H1 (cell line): ENCODE data around the gene IQCK. TPM values are rescaled to one million over a fixed set of nuclear protein-coding genes. Genes with fewer than 3 reads are reported as not detected.

ENCODE experiments used
- CTCF ChIA-PET: fragments of 300-600 bp; sonication (Branson Sonifier 250); formaldehyde crosslinking; loops from one replicate; lab custom pipeline; 2021; ENCODE audit not compliant: partially characterized antibody; lab: Charles Lee
- POLR2A ChIA-PET: fragments of 300-600 bp; sonication (Branson Sonifier 250); formaldehyde crosslinking; loops from one replicate; lab custom pipeline; 2021; ENCODE audit warnings: inconsistent platforms; ENCODE audit not compliant: partially characterized antibody; lab: Charles Lee
- DNase-seq, 2 experiments: peaks; one replicate each; pipeline versions ENCODE4 v3.0.0 to v3.0.0-alpha.2; 2010 to 2022; ENCODE audit warnings: low spot score in 2 of 2, low read depth in 1 of 2, mixed read lengths in 1 of 2
- FAIRE-seq: peaks from 2 replicates; lab custom pipeline; 2011; peaks lifted over from hg19 to GRCh38; lab: Jason Lieb, UNC
- H2AFZ ChIP-seq: 2 replicates; pipeline ENCODE4 v1.8.1; 2012; ENCODE audit warnings: low read length, inconsistent platforms
- H2AK5ac ChIP-seq: 2 replicates; pipeline ENCODE4 v1.6.1; 2013; ENCODE audit warnings: low read depth, low read length
- H2BK120ac ChIP-seq: replicated peaks from 2 replicates; pipeline ENCODE3; 2013; ENCODE audit warnings: low read depth, low read length, inconsistent platforms
- H2BK12ac ChIP-seq: 2 replicates; pipeline ENCODE4 v1.6.1; 2013; ENCODE audit warnings: low read depth, low read length
- H2BK15ac ChIP-seq: 2 replicates; pipeline ENCODE4 v1.6.1; 2013; ENCODE audit warnings: low read length
- H2BK20ac ChIP-seq: 2 replicates; pipeline ENCODE4 v1.6.1; 2013; ENCODE audit warnings: low read length
- H2BK5ac ChIP-seq: 2 replicates; pipeline ENCODE4 v1.6.1; 2013; ENCODE audit warnings: low read depth, low read length
- H3K14ac ChIP-seq: 2 replicates; pipeline ENCODE4 v1.6.1; 2013; ENCODE audit warnings: inconsistent platforms; ENCODE audit not compliant: insufficient read length
- H3K18ac ChIP-seq: 2 replicates; pipeline ENCODE4 v1.6.1; 2013; ENCODE audit warnings: low read length; ENCODE audit errors: extremely low read depth
- H3K23ac ChIP-seq: 2 replicates; pipeline ENCODE4 v1.6.1; 2013; ENCODE audit warnings: inconsistent platforms; ENCODE audit not compliant: insufficient read length
- H3K23me2 ChIP-seq: 2 replicates; pipeline ENCODE4 v1.6.1; 2013; ENCODE audit warnings: low read depth, low read length
- H3K27ac ChIP-seq: 2 replicates; pipeline ENCODE4 v1.6.1; 2011; ENCODE audit warnings: low read depth, low read length, inconsistent platforms
- H3K27me3 ChIP-seq, 4 experiments: replicated peaks in 1 of 4; 1 replicate in 1 of 4; 2 replicates in 3 of 4; pipeline versions ENCODE4 v1.6.1 to v1.8.1; 2011 to 2013; ENCODE audit warnings: low read length in 3 of 4, mild to moderate bottlenecking in 3 of 4, inconsistent platforms in 2 of 4, mixed read lengths in 2 of 4, moderate library complexity in 1 of 4; ENCODE audit not compliant: control insufficient read depth in 3 of 4, insufficient read depth in 3 of 4; ENCODE audit errors: extremely low read depth in 1 of 4
- H3K36me3 ChIP-seq, 4 experiments: 2 replicates each; pipeline versions ENCODE4 v1.6.1 to v1.8.1; 2011 to 2013; ENCODE audit warnings: mild to moderate bottlenecking in 4 of 4, low read length in 3 of 4, moderate library complexity in 2 of 4, control low read depth in 1 of 4, inconsistent platforms in 1 of 4; ENCODE audit not compliant: insufficient read depth in 4 of 4, control insufficient read depth in 2 of 4
- H3K4ac ChIP-seq: replicated peaks from 2 replicates; pipeline ENCODE3; 2013; ENCODE audit warnings: low read length, low read depth, mixed read lengths, inconsistent platforms; ENCODE audit not compliant: insufficient read length
- H3K4me1 ChIP-seq, 4 experiments: replicated peaks in 1 of 4; 1 replicate in 1 of 4; 2 replicates in 3 of 4; pipeline versions ENCODE4 v1.6.1 to v1.8.1; 2011 to 2013; ENCODE audit warnings: low read length in 3 of 4, inconsistent platforms in 2 of 4, mixed read lengths in 1 of 4; ENCODE audit not compliant: insufficient read depth in 4 of 4, control insufficient read depth in 3 of 4
- H3K4me2 ChIP-seq, 2 experiments: 2 replicates each; pipeline versions ENCODE4 v1.6.1 to v1.8.1; 2011 to 2013; ENCODE audit warnings: low read depth in 2 of 2, low read length in 2 of 2, control low read depth in 1 of 2, inconsistent platforms in 1 of 2, mild to moderate bottlenecking in 1 of 2; ENCODE audit not compliant: insufficient read depth in 1 of 2
- H3K4me3 ChIP-seq, 4 experiments: fragments of 200-600, 300-600 bp in 1 of 4; sonication (generic), shearing (Covaris generic), sonication (Bioruptor Twin) in 1 of 4; 2 replicates each; pipeline versions ENCODE4 v1.5.1 to v1.8.1; 2011 to 2016; ENCODE audit warnings: low read length in 4 of 4, low read depth in 3 of 4, control low read depth in 2 of 4, inconsistent platforms in 2 of 4, mild to moderate bottlenecking in 2 of 4, mixed read lengths in 1 of 4, moderate library complexity in 1 of 4; ENCODE audit not compliant: insufficient read depth in 2 of 4; ENCODE audit errors: extremely low read depth in 1 of 4
- H3K56ac ChIP-seq: replicated peaks from 2 replicates; pipeline ENCODE3; 2013; ENCODE audit warnings: low read depth, mild to moderate bottlenecking, mixed read lengths, low read length, inconsistent platforms; ENCODE audit not compliant: insufficient read length
- H3K79me1 ChIP-seq: 2 replicates; pipeline ENCODE4 v1.6.1; 2013; ENCODE audit warnings: low read depth, low read length, control low read depth
- H3K79me2 ChIP-seq, 2 experiments: 2 replicates each; pipeline versions ENCODE4 v1.6.1 to v1.8.1; 2012 to 2013; ENCODE audit warnings: low read length in 2 of 2, mild to moderate bottlenecking in 2 of 2, inconsistent platforms in 1 of 2; ENCODE audit not compliant: insufficient read depth in 2 of 2, control insufficient read depth in 1 of 2
- H3K9ac ChIP-seq, 4 experiments: replicated peaks in 1 of 4; 1 replicate in 1 of 4; 2 replicates in 3 of 4; pipeline versions ENCODE4 v1.6.1 to v1.8.1; 2011 to 2013; ENCODE audit warnings: low read depth in 3 of 4, low read length in 3 of 4, control low read depth in 2 of 4, mild to moderate bottlenecking in 2 of 4, moderate library complexity in 2 of 4, inconsistent platforms in 1 of 4; ENCODE audit errors: extremely low read depth in 1 of 4
- H3K9me3 ChIP-seq, 2 experiments: 2 replicates each; pipeline versions ENCODE4 v1.6.1 to v1.8.1; 2012 to 2013; ENCODE audit warnings: mild to moderate bottlenecking in 2 of 2, moderate library complexity in 2 of 2, control low read depth in 1 of 2, inconsistent platforms in 1 of 2, low read depth in 1 of 2, low read length in 1 of 2, mixed read lengths in 1 of 2; ENCODE audit not compliant: insufficient read depth in 2 of 2
- H4K20me1 ChIP-seq, 2 experiments: replicated peaks in 1 of 2; 2 replicates each; pipeline versions ENCODE3 to v1.8.1; 2011 to 2013; ENCODE audit warnings: inconsistent platforms in 2 of 2, low read length in 2 of 2, mild to moderate bottlenecking in 1 of 2; ENCODE audit not compliant: insufficient read depth in 2 of 2, control insufficient read depth in 1 of 2
- H4K5ac ChIP-seq: 2 replicates; pipeline ENCODE4 v1.6.1; 2013; ENCODE audit warnings: low read length, low read depth, mixed read lengths, inconsistent platforms; ENCODE audit not compliant: insufficient read length
- H4K8ac ChIP-seq: 2 replicates; pipeline ENCODE4 v1.8.0; 2013; ENCODE audit warnings: mild to moderate bottlenecking, moderate library complexity, low read length, inconsistent platforms; ENCODE audit not compliant: insufficient read depth; ENCODE audit errors: extremely low read depth
- H4K91ac ChIP-seq: replicated peaks from 2 replicates; pipeline ENCODE3; 2013; ENCODE audit warnings: low read length, mixed read lengths, inconsistent platforms; ENCODE audit not compliant: insufficient read length
- BCL11A ChIP-seq, 2 experiments: IDR thresholded peaks; one replicate each; pipeline ENCODE4 v1.6.1; 2011; ENCODE audit warnings: low read depth in 2 of 2, low read length in 2 of 2, mild to moderate bottlenecking in 2 of 2
- CTCF ChIP-seq, 3 experiments: IDR thresholded peaks; 1 replicate in 2 of 3; 2 replicates in 1 of 3; pipeline versions ENCODE4 v1.5.1 to v1.6.1; 2011; ENCODE audit warnings: low read length in 3 of 3, mild to moderate bottlenecking in 3 of 3, inconsistent platforms in 2 of 3, low read depth in 1 of 3, moderate library complexity in 1 of 3; ENCODE audit not compliant: insufficient read depth in 1 of 3; ENCODE audit errors: control extremely low read depth in 1 of 3
- E2F6 ChIP-seq: IDR thresholded peaks from 2 replicates; pipeline ENCODE4 v1.6.1; 2012; ENCODE audit warnings: inconsistent platforms
- KDM5A ChIP-seq: fragments of 200-600 bp; IDR thresholded peaks from 2 replicates; pipeline ENCODE4 v1.7.1; 2012; ENCODE audit warnings: mild to moderate bottlenecking, low read length, inconsistent platforms, mixed read lengths
- MAX ChIP-seq: IDR thresholded peaks from 2 replicates; pipeline ENCODE4 v1.6.1; 2012; ENCODE audit warnings: inconsistent platforms
- RNF2 ChIP-seq: fragments of 200-900, 300-1000 bp; sonication (generic); IDR thresholded peaks from 2 replicates; pipeline ENCODE4 v1.7.1; 2016; ENCODE audit warnings: borderline replicate concordance, low read depth, mild to moderate bottlenecking, antibody characterized with exemption, low read length; ENCODE audit not compliant: poor library complexity, severe bottlenecking; ENCODE audit errors: missing control alignments
- RXRA ChIP-seq: IDR thresholded peaks from 2 replicates; pipeline ENCODE4 v1.6.1; 2011; ENCODE audit warnings: low read depth, mild to moderate bottlenecking, low read length, moderate library complexity; ENCODE audit not compliant: insufficient read depth
- SP1 ChIP-seq: IDR thresholded peaks from 2 replicates; pipeline ENCODE4 v1.6.1; 2011; ENCODE audit warnings: low read depth, low read length
- WGBS, 2 experiments: shearing (Covaris generic) in 1 of 2; methylation state at CpG; one replicate each; pipeline versions ENCODE4 v1.1.6 to v1.1.7; 2013 to 2015; ENCODE audit warnings: low lambda C conversion rate in 2 of 2, mixed read lengths in 2 of 2, inconsistent platforms in 1 of 2, low coverage in 1 of 2, missing lambda C conversion rate in 1 of 2; ENCODE audit not compliant: insufficient replicate concordance in 2 of 2, insufficient coverage in 1 of 2, insufficient read length in 1 of 2; ENCODE audit errors: extremely low coverage in 1 of 2, missing lambda C conversion rate in 1 of 2; 5-methylcytosine and 5-hydroxymethylcytosine counted together
- polyA plus RNA-seq, 7 experiments: library from polyadenylated mRNA; depleted of rRNA in 3 of 7; stranded (reverse) in 5 of 7; unstranded in 2 of 7; fragments of >200 nt in 5 of 7; fragments of 200-250 nt in 2 of 7; gene quantifications; 1 replicate in 5 of 7; 2 replicates in 1 of 7; 4 replicates in 1 of 7; pipeline versions ENCODE4 v1.2.1 to v1.2.3, GENCODE V29; 2011 to 2013; ENCODE audit warnings: missing spikeins in 2 of 7, mixed read lengths in 2 of 7
- total RNA-seq: library from RNA; stranded (reverse); fragmentation: NEBNext Ultra II Directional; extraction: Animal tissue kit (Norgen Biotek cat#: 25700); gene quantifications from 2 replicates; pipeline ENCODE4 v1.2.1, GENCODE V29; 2021

Gene IQCK
- total and polyA plus RNA-seq, 2 of the 8 experiments (the other 6 are each of a cell fraction or from before 2014, with no cell fraction given), result 6.2 to 9.3 TPM

GRCh38 chr16:19837331-19837980, 119.4 kb downstream of the IQCK start:
- WGBS, 2 experiments, result 78% methylated on average over 6 of the region's 6 CpGs; no CpG with 5 or more reads in 1 of the 2 experiments
- Histone ChIP-seq H4K91ac (no peak overlapping the region), H3K79me1 (no peaks in the 10 kb centered on the region), H3K27ac (no peak overlapping the region; the same call in 1 of the 2 replicates), H2BK12ac (0 out of 2 replicates have a peak overlapping the region, but pooled peaks have one; percentile 10), H3K56ac (no peak overlapping the region), H3K14ac (no peak overlapping the region), H3K79me2 (no peaks in the 10 kb centered on the region), H3K4ac (no peak overlapping the region), H3K23me2 (peaks cover 2% of the 10 kb centered on the region; the same call in 1 of the 2 replicates), H2AK5ac (no peak overlapping the region), H2BK120ac (no peak overlapping the region), H4K5ac (no peak overlapping the region), H3K9ac (no peak overlapping the region; a peak in 2 of 7 replicates), H4K20me1 (no peaks in the 10 kb centered on the region), H2AFZ (peak overlapping the region; percentile 12; the same call in 1 of the 2 replicates), H2BK15ac (no peak overlapping the region), H3K18ac (no peak overlapping the region), H3K23ac (no peak overlapping the region), H3K36me3 (no peaks in the 10 kb centered on the region), H3K4me1 (peaks cover 0 to 13% (median 6%) of the 10 kb centered on the region in 4 experiments; a peak in 6 of 7 replicates), H2BK20ac (peak overlapping the region; percentile 40; the same call in 1 of the 2 replicates), H2BK5ac (no peak overlapping the region), H3K9me3 (no peaks in the 10 kb centered on the region), H3K27me3 (no peaks in the 10 kb centered on the region), H3K4me3 (no peak overlapping the region), H3K4me2 (peak overlapping the region; percentile 23 to 24; a peak in 2 of 4 replicates), H4K8ac (no peak overlapping the region)
- POLR2A ChIA-PET, result interaction anchor here (0.6 to 2.4 kb wide), 3 partner anchors 16 to 1170 kb away, joined by 3 to 9 read pairs (median 3); no protein-coding TSS in a partner anchor
- FAIRE-seq (no peak), DNase-seq (no peak)
- CTCF ChIA-PET, result interaction anchor here (0.8 to 1.2 kb wide), 2 partner anchors 30 to 49 kb away, joined by 3 to 4 read pairs; no protein-coding TSS in a partner anchor
- no peak for TF ChIP-seq SP1
- TF ChIP-seq KDM5A, result no peak
- TF ChIP-seq BCL11A (IDR thresholded peaks at IDR 0.05; ENCODE audit: low read depth in 2 of 2, low read length in 2 of 2), result no peak
- no peak for TF ChIP-seq E2F6
- no peak for TF ChIP-seq RNF2
- no peak for TF ChIP-seq MAX
- no peak for TF ChIP-seq RXRA
- TF ChIP-seq CTCF (IDR thresholded peaks at IDR 0.05; ENCODE audit: control extremely low read depth in 1 of 3, insufficient read depth in 1 of 3, low read depth in 1 of 3, low read length in 3 of 3), result no peak
